WTC11 (cell line): ENCODE results near the gene ZDHHC6. TPM values are rescaled to one million over a fixed set of nuclear protein-coding genes. Genes with fewer than 3 reads are reported as not detected.
A peak's percentile ranks its signal among the peaks of the same experiment; 100 is the strongest.

ENCODE experiments used
- ATAC-seq: fragments of 200-7000 bp; cut with Tn5 transposase; 2 replicates; pipeline ENCODE4 v1.10.0; 2021; ENCODE audit warnings: mild to moderate bottlenecking, moderate library complexity
- CTCF ChIA-PET: fragments of 300-600 bp; sonication (Branson Sonifier 250); formaldehyde crosslinking; loops from one replicate; lab custom pipeline; 2021; ENCODE audit warnings: antibody characterized with exemption; lab: Charles Lee
- POLR2A ChIA-PET: fragments of 350-600 bp; sonication (Branson Sonifier 250); formaldehyde crosslinking; loops from one replicate; lab custom pipeline; 2021; ENCODE audit warnings: antibody characterized with exemption; lab: Charles Lee
- DNase-seq: peaks from one replicate; pipeline ENCODE4 v3.0.0; 2021; ENCODE audit warnings: low spot score
- H3K27ac Mint-ChIP-seq: 2 replicates; pipeline ENCODE4 v1.8.0; 2021; ENCODE audit warnings: mixed read lengths
- H3K27me3 Mint-ChIP-seq: 2 replicates; pipeline ENCODE4 v1.8.0; 2021; ENCODE audit warnings: low read depth, mild to moderate bottlenecking, moderate library complexity, mixed read lengths
- H3K36me3 Mint-ChIP-seq: 2 replicates; pipeline ENCODE4 v1.8.0; 2021; ENCODE audit warnings: mixed read lengths
- H3K4me1 Mint-ChIP-seq: 2 replicates; pipeline ENCODE4 v1.8.0; 2022; ENCODE audit warnings: mixed read lengths
- H3K4me3 Mint-ChIP-seq: 2 replicates; pipeline ENCODE4 v1.8.0; 2021; ENCODE audit warnings: mild to moderate bottlenecking, moderate library complexity, mixed read lengths
- H3K9me3 Mint-ChIP-seq: 2 replicates; pipeline ENCODE4 v1.8.0; 2021; ENCODE audit warnings: mixed read lengths
- ATF1 ChIP-seq: sonication (generic); formaldehyde crosslinking; IDR thresholded peaks from 2 replicates; pipeline ENCODE4 v1.8.1; 2023; ENCODE audit warnings: mild to moderate bottlenecking, moderate library complexity, missing genetic modification reagents
- CREB1 ChIP-seq: sonication (generic); formaldehyde crosslinking; IDR thresholded peaks from 2 replicates; pipeline ENCODE4 v1.8.0; 2023; ENCODE audit warnings: mild to moderate bottlenecking, missing genetic modification reagents
- ESRRA ChIP-seq: sonication (generic); formaldehyde crosslinking; IDR thresholded peaks from 2 replicates; pipeline ENCODE4 v1.8.1; 2022; ENCODE audit warnings: mild to moderate bottlenecking, missing genetic modification reagents, borderline replicate concordance
- ETV6 ChIP-seq: sonication (generic); formaldehyde crosslinking; IDR thresholded peaks from 2 replicates; pipeline ENCODE4 v1.8.1; 2022; ENCODE audit warnings: mild to moderate bottlenecking, missing genetic modification reagents
- FOXP1 ChIP-seq: sonication (generic); formaldehyde crosslinking; IDR thresholded peaks from 2 replicates; pipeline ENCODE4 v1.8.0; 2022; ENCODE audit warnings: missing genetic modification reagents, mild to moderate bottlenecking, moderate library complexity, borderline replicate concordance
- GABPB1 ChIP-seq: sonication (generic); formaldehyde crosslinking; IDR thresholded peaks from 2 replicates; pipeline ENCODE4 v1.8.1; 2023; ENCODE audit warnings: mild to moderate bottlenecking, missing genetic modification reagents
- IRF2 ChIP-seq: sonication (generic); formaldehyde crosslinking; IDR thresholded peaks from 2 replicates; pipeline ENCODE4 v1.8.0; 2022; ENCODE audit warnings: low read depth, missing genetic modification reagents, borderline replicate concordance
- KAT7 ChIP-seq: sonication (generic); formaldehyde crosslinking; IDR thresholded peaks from 2 replicates; pipeline ENCODE4 v1.8.1; 2023; ENCODE audit warnings: missing genetic modification reagents, mild to moderate bottlenecking, borderline replicate concordance
- MXD4 ChIP-seq: fragments of 250-450 bp; sonication (Bioruptor Pico); IDR thresholded peaks from 2 replicates; pipeline ENCODE4 v1.8.0; 2021; ENCODE audit warnings: mild to moderate bottlenecking, moderate library complexity, borderline replicate concordance
- MYBL2 ChIP-seq: sonication (generic); formaldehyde crosslinking; IDR thresholded peaks from 2 replicates; pipeline ENCODE4 v1.8.1; 2023; ENCODE audit warnings: mild to moderate bottlenecking, moderate library complexity, missing genetic modification reagents
- NFYB ChIP-seq: sonication (generic); formaldehyde crosslinking; conservative IDR thresholded peaks from 2 replicates; pipeline ENCODE4 v1.8.0; 2022; ENCODE audit warnings: low read depth, missing genetic modification reagents
- PRRX2 ChIP-seq: fragments of 250-450 bp; sonication (Bioruptor Pico); IDR thresholded peaks from 2 replicates; pipeline ENCODE4 v1.8.0; 2021; ENCODE audit warnings: mild to moderate bottlenecking
- RORB ChIP-seq: fragments of 250-450 bp; sonication (Bioruptor Pico); IDR thresholded peaks from 2 replicates; pipeline ENCODE4 v1.9.0; 2021; ENCODE audit warnings: mild to moderate bottlenecking
- TCF7 ChIP-seq: sonication (generic); formaldehyde crosslinking; IDR thresholded peaks from 2 replicates; pipeline ENCODE4 v1.8.0; 2022; ENCODE audit warnings: mild to moderate bottlenecking, low read depth, missing genetic modification reagents, moderate library complexity
- TP53 ChIP-seq: sonication (generic); formaldehyde crosslinking; IDR thresholded peaks from 2 replicates; pipeline ENCODE4 v1.8.1; 2023; ENCODE audit warnings: mild to moderate bottlenecking, missing genetic modification reagents
- ZNF396 ChIP-seq: fragments of 250-450 bp; sonication (Bioruptor Pico); IDR thresholded peaks from 2 replicates; pipeline ENCODE4 v1.8.0; 2021; ENCODE audit warnings: mild to moderate bottlenecking, moderate library complexity, borderline replicate concordance
- ZNF423 ChIP-seq: fragments of 250-450 bp; sonication (Bioruptor Pico); IDR thresholded peaks from 2 replicates; pipeline ENCODE4 v2.1.2; 2022; ENCODE audit warnings: mild to moderate bottlenecking, moderate library complexity
- total RNA-seq: library from RNA; stranded (reverse); gene quantifications from 3 replicates; pipeline ENCODE4 v1.2.3, GENCODE V29; 2021
- TF ChIP-seq, protein P1 (sequence below): fragments of 250-450 bp; sonication (Bioruptor Pico); IDR thresholded peaks from 2 replicates; pipeline ENCODE4 v1.9.0; 2021; ENCODE audit warnings: mild to moderate bottlenecking
- TF ChIP-seq, protein P2 (sequence below): fragments of 250-450 bp; sonication (Bioruptor Pico); IDR thresholded peaks from 2 replicates; pipeline ENCODE4 v1.9.0; 2021; ENCODE audit warnings: mild to moderate bottlenecking
- TF ChIP-seq, protein P3 (sequence below): sonication (generic); formaldehyde crosslinking; IDR thresholded peaks from 2 replicates; pipeline ENCODE4 v1.8.0; 2022; ENCODE audit warnings: mild to moderate bottlenecking, missing genetic modification reagents
- TF ChIP-seq, protein P4 (sequence below): sonication (generic); formaldehyde crosslinking; IDR thresholded peaks from 2 replicates; pipeline ENCODE4 v1.8.1; 2023; ENCODE audit warnings: mild to moderate bottlenecking, missing genetic modification reagents, borderline replicate concordance
- TF ChIP-seq, protein P5 (sequence below): sonication (generic); formaldehyde crosslinking; IDR thresholded peaks from 2 replicates; pipeline ENCODE4 v1.8.1; 2023; ENCODE audit warnings: mild to moderate bottlenecking, moderate library complexity, missing genetic modification reagents

ZDHHC6 gene
- total RNA-seq, 1 experiment from 2014 or later, result 22.1 TPM

DNA sequence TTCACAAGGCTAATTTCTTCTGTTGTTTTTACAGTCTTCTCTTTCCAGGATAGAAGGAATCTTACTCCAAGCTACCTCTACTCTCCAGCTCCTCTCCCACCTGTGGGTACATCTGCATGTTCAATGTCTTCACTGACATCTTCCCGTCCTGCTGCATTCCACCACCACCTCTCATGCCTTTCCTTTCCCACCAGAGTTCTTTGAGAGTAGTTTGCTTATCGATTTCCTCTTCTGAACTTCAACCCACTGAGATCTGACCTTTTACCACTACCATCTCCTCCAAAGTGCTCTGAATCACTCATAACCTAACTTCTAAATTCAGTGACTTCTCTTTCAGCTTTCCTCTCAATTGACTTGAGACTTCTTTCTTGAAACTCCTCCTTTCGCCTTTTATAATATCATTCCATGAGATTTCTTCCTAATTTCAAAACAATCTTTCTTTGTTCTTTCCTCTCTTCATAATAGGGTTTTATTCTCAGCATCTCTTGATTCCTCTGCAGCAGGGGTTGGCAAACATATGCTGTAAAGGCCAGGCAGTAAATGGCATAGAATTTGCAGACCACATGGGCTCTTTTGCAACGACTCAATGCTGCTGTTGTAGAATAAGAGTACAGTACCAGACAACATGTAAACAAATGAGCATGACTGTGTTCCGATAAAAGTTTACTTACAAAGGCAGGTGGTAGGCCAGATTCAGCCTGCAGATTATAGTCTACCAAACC is 50.7 kb downstream of the ZDHHC6 start (continued):
- TF ChIP-seq IRF2 (CRISPR knock-in tag), result no peak
- no peak for TF ChIP-seq ZNF396 (CRISPR knock-in tag)

DNA sequence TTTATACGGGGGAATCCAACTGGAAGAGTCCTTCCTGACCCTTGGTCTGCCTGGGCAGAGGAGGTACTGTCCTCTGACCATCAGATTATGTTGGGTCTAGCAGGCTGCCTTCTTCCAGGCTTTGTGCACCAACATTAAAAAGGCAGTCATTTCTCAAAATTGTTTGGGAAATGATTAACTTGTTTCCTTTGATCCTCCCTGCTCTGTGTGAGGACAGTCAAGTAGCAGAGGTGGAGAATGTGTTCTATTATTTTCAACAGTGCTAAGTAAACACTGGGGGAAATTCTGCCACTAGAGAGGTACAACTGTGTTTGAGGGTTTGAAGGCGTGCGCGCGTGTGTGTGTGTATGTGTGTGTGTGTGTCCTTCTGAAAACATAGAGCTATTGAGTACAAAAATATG is 52.2 kb downstream of the ZDHHC6 start:
- no peak for ATAC-seq
- H3K36me3 Mint-ChIP-seq, result no peaks in the 10 kb centered on the region
- CTCF ChIA-PET, result no interaction called here
- H3K4me1 Mint-ChIP-seq, result no peaks in the 10 kb centered on the region; the same call in 1 of the 2 replicates
- no peak overlapping the region for H3K4me3 Mint-ChIP-seq
- H3K9me3 Mint-ChIP-seq, result no peaks in the 10 kb centered on the region
- H3K27me3 Mint-ChIP-seq, result no peaks in the 10 kb centered on the region
- TF ChIP-seq GABPB1, result peak; percentile 55; the same call in 1 of the 2 replicates
- no peak for TF ChIP-seq KAT7
- TF ChIP-seq, all 79 proteins: peak for 1
- POLR2A ChIA-PET, result no interaction called here
- no peak for DNase-seq
- no peak overlapping the region for H3K27ac Mint-ChIP-seq

DNA sequence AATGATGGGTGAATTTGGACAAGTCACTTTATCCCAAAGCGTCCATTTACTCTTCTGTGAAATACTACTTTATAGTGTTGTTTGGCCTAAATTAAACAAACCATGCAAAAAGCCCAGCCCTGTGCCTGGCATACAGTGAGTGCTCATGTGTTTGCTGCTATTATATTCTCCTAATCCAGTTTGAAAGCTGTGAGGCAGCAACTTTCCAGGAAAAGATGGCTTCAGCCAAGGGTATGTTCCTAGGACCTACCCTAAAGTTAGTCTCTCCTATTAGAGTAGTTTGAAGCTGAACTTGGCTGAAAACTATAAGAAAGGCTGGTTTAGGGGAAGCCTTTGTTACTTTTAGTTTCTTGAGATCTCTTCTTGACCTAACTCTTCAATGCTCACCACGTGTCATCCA is 52.9 kb downstream of the ZDHHC6 start:
- TF ChIP-seq NFYB (CRISPR knock-in tag), result no peak
- no peak for TF ChIP-seq ETV6 (CRISPR knock-in tag)
- TF ChIP-seq TP53 (CRISPR knock-in tag), result no peak
- TF ChIP-seq, protein P1, sequence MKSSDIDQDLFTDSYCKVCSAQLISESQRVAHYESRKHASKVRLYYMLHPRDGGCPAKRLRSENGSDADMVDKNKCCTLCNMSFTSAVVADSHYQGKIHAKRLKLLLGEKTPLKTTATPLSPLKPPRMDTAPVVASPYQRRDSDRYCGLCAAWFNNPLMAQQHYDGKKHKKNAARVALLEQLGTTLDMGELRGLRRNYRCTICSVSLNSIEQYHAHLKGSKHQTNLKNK (CRISPR knock-in tag), result no peak
- no peak for TF ChIP-seq MYBL2 (CRISPR knock-in tag)
- TF ChIP-seq, protein P2, sequence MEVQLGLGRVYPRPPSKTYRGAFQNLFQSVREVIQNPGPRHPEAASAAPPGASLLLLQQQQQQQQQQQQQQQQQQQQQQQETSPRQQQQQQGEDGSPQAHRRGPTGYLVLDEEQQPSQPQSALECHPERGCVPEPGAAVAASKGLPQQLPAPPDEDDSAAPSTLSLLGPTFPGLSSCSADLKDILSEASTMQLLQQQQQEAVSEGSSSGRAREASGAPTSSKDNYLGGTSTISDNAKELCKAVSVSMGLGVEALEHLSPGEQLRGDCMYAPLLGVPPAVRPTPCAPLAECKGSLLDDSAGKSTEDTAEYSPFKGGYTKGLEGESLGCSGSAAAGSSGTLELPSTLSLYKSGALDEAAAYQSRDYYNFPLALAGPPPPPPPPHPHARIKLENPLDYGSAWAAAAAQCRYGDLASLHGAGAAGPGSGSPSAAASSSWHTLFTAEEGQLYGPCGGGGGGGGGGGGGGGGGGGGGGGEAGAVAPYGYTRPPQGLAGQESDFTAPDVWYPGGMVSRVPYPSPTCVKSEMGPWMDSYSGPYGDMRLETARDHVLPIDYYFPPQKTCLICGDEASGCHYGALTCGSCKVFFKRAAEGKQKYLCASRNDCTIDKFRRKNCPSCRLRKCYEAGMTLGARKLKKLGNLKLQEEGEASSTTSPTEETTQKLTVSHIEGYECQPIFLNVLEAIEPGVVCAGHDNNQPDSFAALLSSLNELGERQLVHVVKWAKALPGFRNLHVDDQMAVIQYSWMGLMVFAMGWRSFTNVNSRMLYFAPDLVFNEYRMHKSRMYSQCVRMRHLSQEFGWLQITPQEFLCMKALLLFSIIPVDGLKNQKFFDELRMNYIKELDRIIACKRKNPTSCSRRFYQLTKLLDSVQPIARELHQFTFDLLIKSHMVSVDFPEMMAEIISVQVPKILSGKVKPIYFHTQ, result no peak
- TF ChIP-seq ZNF423, result no peak
- TF ChIP-seq, protein P3, sequence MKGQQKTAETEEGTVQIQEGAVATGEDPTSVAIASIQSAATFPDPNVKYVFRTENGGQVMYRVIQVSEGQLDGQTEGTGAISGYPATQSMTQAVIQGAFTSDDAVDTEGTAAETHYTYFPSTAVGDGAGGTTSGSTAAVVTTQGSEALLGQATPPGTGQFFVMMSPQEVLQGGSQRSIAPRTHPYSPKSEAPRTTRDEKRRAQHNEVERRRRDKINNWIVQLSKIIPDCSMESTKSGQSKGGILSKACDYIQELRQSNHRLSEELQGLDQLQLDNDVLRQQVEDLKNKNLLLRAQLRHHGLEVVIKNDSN (CRISPR knock-in tag), result no peak
- TF ChIP-seq CREB1 (CRISPR knock-in tag), result no peak
- TF ChIP-seq ZNF396 (CRISPR knock-in tag), result no peak
- TF ChIP-seq RORB (CRISPR knock-in tag), result no peak
- no peak for TF ChIP-seq PRRX2 (CRISPR knock-in tag)
- TF ChIP-seq, all 79 proteins: peak for 0
- Mint-ChIP-seq H3K4me3 (no peak overlapping the region), H3K36me3 (no peaks in the 10 kb centered on the region), H3K9me3 (no peaks in the 10 kb centered on the region), H3K27ac (no peak overlapping the region), H3K27me3 (no peaks in the 10 kb centered on the region), H3K4me1 (no peaks in the 10 kb centered on the region; the same call in 1 of the 2 replicates)
- CTCF ChIA-PET, result no interaction called here
- POLR2A ChIA-PET, result no interaction called here
- ATAC-seq (no peak), DNase-seq (no peak)

DNA sequence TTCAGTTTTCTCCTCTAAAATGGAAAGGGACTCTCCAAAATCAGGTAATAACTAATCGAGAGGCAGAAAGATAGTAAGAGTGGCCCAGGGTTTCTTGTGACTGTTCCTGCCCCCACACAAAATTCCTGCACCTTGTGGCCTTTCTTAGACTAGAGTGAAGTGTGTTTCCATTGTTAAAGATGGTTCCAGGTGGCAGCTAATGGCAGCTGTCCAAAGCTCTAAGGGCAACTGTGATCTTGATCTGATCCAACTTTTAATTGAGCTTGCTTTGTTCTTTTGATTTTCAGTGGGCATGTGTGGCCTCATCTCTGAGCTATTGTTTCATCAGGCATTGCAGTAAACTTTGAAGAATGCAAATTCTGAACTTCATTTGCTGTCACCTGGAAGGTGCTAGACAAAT is 53.4 kb downstream of the ZDHHC6 start:
- Mint-ChIP-seq H3K27me3 (no peaks in the 10 kb centered on the region), H3K4me3 (no peak overlapping the region), H3K27ac (no peak overlapping the region), H3K36me3 (no peaks in the 10 kb centered on the region), H3K4me1 (no peaks in the 10 kb centered on the region; the same call in 1 of the 2 replicates), H3K9me3 (no peaks in the 10 kb centered on the region)
- ATAC-seq (no peak), DNase-seq (no peak)
- POLR2A ChIA-PET, result no interaction called here
- CTCF ChIA-PET, result no interaction called here
- no peak for TF ChIP-seq TP53 (CRISPR knock-in tag)
- TF ChIP-seq MXD4, result no peak
- TF ChIP-seq, protein P4, sequence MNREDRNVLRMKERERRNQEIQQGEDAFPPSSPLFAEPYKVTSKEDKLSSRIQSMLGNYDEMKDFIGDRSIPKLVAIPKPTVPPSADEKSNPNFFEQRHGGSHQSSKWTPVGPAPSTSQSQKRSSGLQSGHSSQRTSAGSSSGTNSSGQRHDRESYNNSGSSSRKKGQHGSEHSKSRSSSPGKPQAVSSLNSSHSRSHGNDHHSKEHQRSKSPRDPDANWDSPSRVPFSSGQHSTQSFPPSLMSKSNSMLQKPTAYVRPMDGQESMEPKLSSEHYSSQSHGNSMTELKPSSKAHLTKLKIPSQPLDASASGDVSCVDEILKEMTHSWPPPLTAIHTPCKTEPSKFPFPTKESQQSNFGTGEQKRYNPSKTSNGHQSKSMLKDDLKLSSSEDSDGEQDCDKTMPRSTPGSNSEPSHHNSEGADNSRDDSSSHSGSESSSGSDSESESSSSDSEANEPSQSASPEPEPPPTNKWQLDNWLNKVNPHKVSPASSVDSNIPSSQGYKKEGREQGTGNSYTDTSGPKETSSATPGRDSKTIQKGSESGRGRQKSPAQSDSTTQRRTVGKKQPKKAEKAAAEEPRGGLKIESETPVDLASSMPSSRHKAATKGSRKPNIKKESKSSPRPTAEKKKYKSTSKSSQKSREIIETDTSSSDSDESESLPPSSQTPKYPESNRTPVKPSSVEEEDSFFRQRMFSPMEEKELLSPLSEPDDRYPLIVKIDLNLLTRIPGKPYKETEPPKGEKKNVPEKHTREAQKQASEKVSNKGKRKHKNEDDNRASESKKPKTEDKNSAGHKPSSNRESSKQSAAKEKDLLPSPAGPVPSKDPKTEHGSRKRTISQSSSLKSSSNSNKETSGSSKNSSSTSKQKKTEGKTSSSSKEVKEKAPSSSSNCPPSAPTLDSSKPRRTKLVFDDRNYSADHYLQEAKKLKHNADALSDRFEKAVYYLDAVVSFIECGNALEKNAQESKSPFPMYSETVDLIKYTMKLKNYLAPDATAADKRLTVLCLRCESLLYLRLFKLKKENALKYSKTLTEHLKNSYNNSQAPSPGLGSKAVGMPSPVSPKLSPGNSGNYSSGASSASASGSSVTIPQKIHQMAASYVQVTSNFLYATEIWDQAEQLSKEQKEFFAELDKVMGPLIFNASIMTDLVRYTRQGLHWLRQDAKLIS, result no peak
- no peak for TF ChIP-seq ESRRA
- TF ChIP-seq, protein P5, sequence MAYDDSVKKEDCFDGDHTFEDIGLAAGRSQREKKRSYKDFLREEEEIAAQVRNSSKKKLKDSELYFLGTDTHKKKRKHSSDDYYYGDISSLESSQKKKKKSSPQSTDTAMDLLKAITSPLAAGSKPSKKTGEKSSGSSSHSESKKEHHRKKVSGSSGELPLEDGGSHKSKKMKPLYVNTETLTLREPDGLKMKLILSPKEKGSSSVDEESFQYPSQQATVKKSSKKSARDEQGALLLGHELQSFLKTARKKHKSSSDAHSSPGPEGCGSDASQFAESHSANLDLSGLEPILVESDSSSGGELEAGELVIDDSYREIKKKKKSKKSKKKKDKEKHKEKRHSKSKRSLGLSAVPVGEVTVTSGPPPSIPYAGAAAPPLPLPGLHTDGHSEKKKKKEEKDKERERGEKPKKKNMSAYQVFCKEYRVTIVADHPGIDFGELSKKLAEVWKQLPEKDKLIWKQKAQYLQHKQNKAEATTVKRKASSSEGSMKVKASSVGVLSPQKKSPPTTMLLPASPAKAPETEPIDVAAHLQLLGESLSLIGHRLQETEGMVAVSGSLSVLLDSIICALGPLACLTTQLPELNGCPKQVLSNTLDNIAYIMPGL (CRISPR knock-in tag), result no peak
- TF ChIP-seq FOXP1 (CRISPR knock-in tag), result no peak
- no peak for TF ChIP-seq TCF7 (CRISPR knock-in tag)
- TF ChIP-seq ATF1 (CRISPR knock-in tag), result no peak
